H7 (cell line): ENCODE data around the gene GLUL. TPM values are rescaled to one million over a fixed set of nuclear protein-coding genes. Genes with fewer than 3 reads are reported as not detected.
A peak's percentile ranks its signal among the peaks of the same experiment; 100 is the strongest.

ENCODE experiments used
- DNase-seq: peaks from one replicate; pipeline ENCODE4 v3.0.0; 2012
- H3K27me3 ChIP-seq: 2 replicates; pipeline ENCODE4 v1.6.0; 2011; ENCODE audit warnings: mild to moderate bottlenecking, low read length; ENCODE audit not compliant: control insufficient read depth, insufficient read depth
- H3K36me3 ChIP-seq: replicated peaks from 2 replicates; pipeline ENCODE4 v1.5.1; 2011; ENCODE audit warnings: low read length; ENCODE audit not compliant: control insufficient read depth, insufficient read depth
- H3K4me3 ChIP-seq: 2 replicates; pipeline ENCODE4 v1.5.1; 2011; ENCODE audit warnings: low read depth, mild to moderate bottlenecking, control low read depth, low read length, moderate library complexity; ENCODE audit not compliant: insufficient read depth
- total RNA-seq: library from RNA; depleted of rRNA; stranded (reverse); fragments of >200 nt; shearing (Covaris generic); gene quantifications from 2 replicates; pipeline ENCODE4 v1.2.3, GENCODE V29; 2014; rRNA removed

Gene GLUL
- 381 and 422 TPM in 2 replicates for total RNA-seq

DNA sequence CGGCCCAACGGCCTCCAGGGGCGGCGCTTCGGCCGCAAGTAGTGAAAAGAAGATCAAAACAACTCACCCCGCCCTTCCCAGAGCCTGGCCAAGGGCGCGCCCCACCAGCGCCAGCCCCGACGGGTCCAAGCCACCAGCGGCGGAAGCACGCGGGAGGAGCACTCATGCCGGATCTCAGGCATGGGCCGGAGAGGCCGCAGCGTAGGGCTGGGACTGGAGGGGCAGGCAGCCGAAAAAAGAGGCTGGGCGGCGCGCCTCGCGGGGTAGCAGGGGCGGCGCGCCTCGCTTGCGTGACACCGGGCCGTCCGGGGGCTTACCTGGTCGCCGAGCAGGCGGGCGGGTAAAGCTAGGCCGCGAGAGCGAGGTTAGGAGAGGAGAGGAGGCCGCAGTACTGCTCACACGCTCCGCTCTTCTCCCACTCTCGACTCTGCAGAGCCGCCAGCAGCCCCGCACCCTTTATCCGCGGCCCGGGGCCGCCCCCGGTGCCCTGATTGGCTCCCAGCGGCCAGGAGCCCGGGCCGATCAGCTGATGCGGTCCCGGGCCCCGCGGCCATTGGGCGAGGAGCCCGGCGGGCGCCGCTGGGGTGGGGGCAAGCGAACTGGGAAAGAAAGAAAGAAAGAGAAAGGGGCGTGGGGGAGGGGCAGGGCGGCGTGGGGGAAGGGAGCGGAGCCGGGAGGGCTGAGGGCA is at the start of gene GLUL:
TSS of gene GLUL (minus strand) at position 429 of the 688 bp plus-strand sequence. CDS start 3,053 bp downstream, outside the sequence.
- H3K36me3 ChIP-seq = peaks cover 22% of the 10 kb centered on the region
- peak within 1 kb of the TSS; percentile 97 for H3K4me3 ChIP-seq
- peak; percentile 99 for DNase-seq
- no peaks in the 10 kb centered on the region for H3K27me3 ChIP-seq

DNA sequence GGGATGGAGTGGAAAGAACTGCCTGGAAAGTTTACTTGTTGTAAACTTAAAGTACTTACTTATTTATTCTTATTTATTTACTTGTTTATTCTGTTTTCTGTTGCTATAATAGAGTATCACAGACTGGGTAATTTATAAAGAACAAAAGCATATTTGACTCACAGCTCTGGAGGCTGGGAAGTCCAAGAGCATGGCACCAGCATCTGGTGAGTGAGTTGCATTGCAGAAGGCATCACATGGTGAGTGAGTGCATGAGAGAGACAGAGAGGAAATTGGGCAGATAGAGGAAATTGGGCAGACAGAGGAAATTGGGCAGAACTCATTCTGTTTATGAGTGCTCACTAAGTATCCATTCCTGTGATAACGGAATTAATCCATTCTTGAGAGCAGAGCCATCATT is 46.7 kb upstream of the GLUL start:
- H3K4me3 ChIP-seq = no peak overlapping the region
- no peaks in the 10 kb centered on the region for H3K36me3 ChIP-seq
- no peaks in the 10 kb centered on the region for H3K27me3 ChIP-seq
- no peak for DNase-seq

DNA sequence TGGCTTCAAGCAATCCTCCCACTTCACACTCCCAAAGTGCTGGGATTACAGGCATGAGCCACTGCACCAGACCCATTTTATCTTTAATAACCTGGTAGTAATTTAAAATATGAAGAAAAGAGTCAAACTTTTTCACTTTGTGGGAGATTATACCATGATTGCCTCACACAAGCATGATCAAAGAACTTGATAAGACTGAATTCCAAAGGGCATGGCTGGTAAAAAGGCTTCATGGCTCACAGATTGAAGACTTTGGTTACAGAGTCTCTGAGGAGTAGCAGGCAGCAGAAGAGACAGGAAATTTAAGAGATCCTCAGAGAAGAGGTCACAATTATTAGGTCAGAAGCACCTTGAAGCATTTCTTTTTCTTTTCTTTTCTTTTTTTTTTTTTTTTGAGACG is 42.0 kb upstream of the GLUL start:
- H3K27me3 ChIP-seq = no peaks in the 10 kb centered on the region
- no peaks in the 10 kb centered on the region for H3K36me3 ChIP-seq
- H3K4me3 ChIP-seq = no peak overlapping the region
- no peak for DNase-seq

DNA sequence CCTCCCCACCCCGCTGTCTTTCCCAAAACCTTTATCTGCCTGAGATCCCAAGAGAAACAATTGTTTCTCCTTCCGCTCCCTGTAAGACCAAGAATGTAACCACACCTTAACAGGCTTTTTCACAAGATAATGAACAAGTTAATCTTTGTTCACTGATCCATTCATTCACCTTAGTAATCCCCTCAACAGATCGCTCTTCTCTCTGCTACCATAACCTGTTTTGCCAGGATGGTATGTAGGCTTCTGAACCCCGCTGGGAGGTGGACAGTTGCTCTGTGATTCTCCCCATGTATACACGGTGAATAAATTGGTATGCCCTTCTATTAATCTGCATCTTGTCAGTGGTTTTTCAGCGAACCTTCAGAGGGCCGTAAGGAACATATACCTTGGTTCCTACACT is 39.7 kb upstream of the GLUL start:
- no peak for DNase-seq
- Histone ChIP-seq H3K4me3 (no peak overlapping the region), H3K27me3 (no peaks in the 10 kb centered on the region), H3K36me3 (no peaks in the 10 kb centered on the region)

DNA sequence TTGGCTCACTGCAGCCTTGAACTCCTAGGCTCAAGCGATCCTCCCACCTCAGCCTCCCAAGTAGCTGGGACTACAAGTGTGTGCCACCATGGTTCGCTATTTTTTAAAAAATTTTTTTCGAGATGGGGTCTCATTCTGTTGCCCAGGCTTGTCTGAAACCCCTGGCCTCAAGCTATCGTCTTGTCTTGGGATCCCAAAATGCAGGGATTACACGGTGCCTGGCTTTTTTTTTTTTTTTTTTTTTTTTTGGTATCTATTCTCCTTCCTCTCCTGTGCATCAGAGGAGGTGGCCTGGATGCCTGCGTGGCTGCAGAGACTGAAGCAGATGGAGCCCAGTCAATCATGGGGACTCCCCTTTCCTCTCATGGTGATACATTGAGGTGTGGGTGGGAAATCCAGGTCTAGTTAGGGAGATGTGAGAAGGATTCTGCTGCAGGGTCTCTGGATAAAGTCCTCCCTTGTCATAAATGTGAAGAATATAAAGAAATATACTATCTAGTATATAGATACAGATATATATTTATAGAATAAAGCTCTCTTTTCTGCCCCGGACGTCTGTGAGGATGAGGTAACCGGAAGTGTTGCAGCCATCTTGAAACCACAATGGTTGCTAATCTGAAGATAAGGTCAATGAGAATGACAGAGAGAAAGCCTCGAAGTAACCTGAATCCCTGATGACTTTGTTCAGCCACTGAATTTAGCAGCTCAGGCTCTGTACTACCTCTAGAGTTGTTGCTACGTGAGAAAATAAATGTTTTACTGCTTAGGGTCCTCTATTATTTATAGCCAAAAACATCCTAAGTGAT is 38.9 kb upstream of the GLUL start:
- no peaks in the 10 kb centered on the region for H3K27me3 ChIP-seq
- H3K4me3 ChIP-seq = no peak overlapping the region
- H3K36me3 ChIP-seq = no peaks in the 10 kb centered on the region
- no peak for DNase-seq

DNA sequence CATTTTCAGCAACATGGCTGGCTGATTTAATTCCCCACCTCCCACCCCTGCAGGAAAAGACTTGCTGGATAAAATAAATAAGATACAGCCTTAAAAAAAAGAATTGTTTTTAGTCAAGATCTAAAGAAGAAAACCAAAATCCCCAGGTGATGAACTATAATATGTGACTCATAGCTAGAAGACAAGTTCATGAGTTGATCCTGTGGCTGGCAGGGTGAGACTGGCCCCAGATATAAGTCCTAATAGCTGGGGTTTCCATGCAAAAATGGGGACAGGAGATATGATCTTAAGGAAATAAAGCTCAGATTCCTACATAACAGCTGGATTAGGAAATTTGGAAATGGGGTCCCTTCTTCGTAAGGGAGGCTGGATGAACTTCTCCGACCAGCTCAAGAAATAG is 36.5 kb upstream of the GLUL start:
- no peak for DNase-seq
- no peaks in the 10 kb centered on the region for H3K27me3 ChIP-seq
- no peak overlapping the region for H3K4me3 ChIP-seq
- H3K36me3 ChIP-seq = no peaks in the 10 kb centered on the region

DNA sequence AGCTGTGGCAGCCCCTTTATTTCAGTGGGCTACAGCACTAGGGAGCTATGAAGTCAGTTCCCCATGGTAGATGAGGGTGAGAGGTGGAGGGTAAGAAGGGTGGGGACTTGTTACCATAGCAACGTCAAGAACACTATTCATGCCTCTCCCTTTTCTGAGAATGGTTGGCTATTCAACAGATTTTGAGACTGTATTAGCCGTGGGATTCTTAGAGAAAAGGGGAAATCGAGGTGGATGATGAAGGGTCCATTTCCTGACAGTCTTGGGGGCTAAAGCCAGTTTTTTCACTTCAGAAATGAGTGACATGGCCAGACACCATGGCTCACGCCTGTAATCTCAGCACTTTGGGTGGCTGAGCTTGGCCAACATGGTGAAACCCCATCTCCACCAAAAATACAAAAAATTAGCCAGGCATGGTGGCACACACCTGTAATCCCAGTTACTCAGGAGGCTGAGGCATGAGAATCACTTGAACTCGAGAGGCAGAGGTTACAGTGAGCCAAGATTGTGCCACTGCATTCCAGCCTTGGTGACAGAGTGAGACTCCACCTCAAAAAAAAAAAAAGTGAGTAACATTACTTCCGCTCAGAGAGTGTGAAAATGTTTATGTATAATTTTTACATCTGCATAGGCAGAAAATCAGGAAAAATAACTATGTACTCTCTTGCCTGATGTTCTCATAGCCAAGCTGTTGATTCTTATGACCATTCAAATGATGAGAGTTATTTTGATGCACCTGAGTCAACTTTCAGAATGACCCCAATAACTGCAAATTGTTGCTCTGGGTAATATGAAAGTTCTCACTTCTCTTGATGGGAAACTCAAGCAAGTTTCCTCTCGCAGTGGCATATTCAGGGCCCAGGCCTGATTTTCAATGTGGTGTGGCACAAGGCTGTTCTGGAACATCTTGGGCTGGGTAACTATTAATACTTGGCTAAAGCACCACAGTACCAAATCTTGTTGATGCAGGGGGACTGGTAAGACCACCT is 35.1 kb upstream of the GLUL start:
- no peak overlapping the region for H3K4me3 ChIP-seq
- H3K36me3 ChIP-seq = no peaks in the 10 kb centered on the region
- no peak for DNase-seq
- no peaks in the 10 kb centered on the region for H3K27me3 ChIP-seq

DNA sequence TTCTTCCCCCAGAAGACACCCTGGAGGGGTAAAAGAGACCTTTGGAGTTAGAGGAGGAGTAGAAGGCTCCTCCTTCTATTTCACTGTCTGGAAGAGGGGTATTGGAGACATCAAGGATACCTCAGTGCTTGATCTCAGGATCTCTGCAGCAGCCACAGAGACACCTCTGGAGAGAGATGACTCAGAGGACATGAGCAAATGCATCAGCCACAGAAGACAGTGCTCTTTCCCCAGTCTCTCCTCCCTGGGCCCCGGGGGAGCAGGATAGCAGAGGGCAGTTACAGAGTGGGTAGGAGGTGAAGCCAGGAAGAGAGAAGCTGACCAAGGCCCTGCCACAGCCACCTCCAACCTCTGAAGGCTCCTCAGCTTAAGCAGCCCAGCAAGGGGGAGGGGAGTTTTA is 24.2 kb upstream of the GLUL start:
- DNase-seq = no peak
- Histone ChIP-seq H3K27me3 (no peaks in the 10 kb centered on the region), H3K36me3 (no peaks in the 10 kb centered on the region), H3K4me3 (no peak overlapping the region)

DNA sequence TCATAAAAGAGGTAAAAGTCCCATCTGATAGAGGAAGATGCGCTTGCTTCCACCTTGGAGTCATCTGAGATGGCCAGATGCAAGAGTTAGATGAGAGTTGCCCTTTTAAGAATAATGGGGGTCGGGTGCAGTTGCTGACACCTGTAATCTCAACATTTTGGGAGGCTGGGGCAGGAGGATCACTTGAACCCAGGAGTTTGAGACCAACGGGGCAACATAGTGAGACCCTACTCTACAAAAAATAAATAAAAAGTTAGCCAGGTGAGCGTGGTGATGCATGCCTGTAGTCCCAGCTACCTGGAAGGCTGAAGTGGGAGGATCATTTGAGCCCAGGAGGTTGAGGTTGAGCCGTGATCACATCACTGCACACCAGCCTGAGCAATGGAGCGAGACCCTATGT is 22.4 kb upstream of the GLUL start:
- Histone ChIP-seq H3K36me3 (no peaks in the 10 kb centered on the region), H3K27me3 (no peaks in the 10 kb centered on the region), H3K4me3 (no peak overlapping the region)
- no peak for DNase-seq

DNA sequence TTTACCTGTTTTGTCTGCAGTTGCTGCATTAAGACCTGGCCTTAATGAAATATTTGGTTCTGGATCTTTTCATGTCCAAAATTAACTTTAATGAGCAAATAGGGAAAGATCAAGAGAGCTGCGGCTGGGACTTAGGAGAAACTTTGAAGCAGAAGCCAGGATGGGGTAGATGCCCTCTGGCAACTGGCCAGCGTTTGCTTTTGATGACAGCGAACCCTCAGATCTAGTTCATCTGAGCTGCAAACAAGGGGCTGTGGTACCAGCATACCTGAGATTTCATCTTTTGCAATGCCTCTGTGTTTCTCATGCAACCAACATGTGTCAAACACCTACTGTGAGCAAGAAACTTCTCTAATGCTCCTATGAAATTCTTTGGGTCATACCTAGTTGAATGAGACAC is 21.9 kb upstream of the GLUL start:
- DNase-seq = no peak
- no peak overlapping the region for H3K4me3 ChIP-seq
- no peaks in the 10 kb centered on the region for H3K36me3 ChIP-seq
- no peaks in the 10 kb centered on the region for H3K27me3 ChIP-seq

DNA sequence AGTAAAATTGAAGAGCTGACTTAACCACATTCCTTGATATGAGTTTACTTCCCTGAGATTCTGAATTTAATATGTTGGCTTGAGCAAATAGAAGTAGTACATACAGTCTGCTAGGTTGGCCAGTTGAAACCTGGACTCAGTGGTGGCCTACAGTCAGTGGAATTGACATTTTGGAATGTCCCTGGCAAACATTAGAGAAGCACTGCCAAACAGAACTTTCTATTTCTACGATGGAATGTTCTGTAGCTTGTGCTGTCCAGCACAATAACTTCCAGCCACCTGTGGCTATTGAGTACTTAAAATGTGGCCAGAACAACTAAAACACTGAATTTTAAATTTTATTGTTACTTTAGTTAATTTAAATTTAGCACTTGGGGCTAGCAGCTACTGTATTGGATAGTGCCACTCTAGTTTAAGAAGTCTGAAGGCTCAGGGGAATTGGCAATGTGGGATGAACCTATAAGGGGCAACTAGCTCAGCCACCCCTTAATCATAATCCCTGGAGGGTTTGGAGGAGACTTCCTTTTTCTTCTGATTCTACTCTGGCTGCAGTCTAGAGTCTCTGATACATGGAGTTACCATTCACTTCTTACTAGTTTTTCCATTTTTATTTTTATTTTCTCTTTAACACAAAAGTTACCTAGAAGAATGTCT is 19.2 kb upstream of the GLUL start:
- no peaks in the 10 kb centered on the region for H3K36me3 ChIP-seq
- no peak for DNase-seq
- no peak overlapping the region for H3K4me3 ChIP-seq
- no peaks in the 10 kb centered on the region for H3K27me3 ChIP-seq

DNA sequence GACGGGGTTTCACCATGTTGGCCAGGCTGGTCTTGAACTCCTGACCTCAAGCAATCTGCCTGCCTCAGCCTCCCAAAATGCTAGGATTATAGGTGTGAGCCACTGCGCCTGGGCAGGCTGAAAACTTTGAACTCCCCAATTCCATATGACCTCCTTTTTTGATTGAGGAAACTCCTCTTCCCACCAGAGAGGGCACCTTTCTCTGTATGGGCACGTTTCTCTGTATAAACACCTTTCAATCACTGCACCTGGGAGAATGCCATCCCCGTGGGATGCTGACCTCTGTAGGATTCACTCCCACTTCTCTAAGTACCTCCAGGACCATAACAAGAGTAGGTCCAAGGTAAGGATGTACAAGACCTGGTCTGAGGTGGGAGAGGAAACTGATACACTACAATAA is 18.5 kb upstream of the GLUL start:
- Histone ChIP-seq H3K36me3 (no peaks in the 10 kb centered on the region), H3K4me3 (no peak overlapping the region), H3K27me3 (no peaks in the 10 kb centered on the region)
- DNase-seq = no peak

DNA sequence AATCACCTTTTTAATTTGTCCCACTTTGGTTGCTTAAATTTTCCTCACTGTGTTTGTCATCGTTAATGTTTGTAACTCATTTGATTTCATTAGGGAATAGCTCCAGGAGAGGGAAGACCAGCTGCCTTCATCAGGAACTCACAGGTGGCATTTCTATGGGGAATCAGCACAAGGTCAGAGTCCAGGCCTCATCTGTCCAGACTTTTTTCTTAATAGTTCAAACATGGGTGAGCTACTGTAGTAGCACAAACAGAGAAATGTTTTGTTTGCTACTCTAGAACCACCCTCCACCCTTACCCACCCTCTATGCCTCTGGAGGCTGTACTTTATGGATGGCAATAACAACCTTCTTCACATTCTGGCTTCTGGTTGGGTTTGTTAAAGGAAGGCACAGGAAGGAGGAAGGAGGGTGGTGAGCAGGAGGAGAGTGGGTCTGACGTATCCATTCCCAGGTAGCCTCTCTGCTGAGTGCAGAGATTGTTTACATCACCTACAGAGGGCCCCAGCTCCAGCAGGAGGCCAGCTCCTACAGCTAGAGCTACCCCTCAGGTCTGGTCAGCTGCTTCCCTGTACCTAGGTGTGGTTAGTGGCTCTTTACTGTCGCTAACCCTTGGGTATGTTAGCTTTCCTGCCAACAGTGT is 17.0 kb upstream of the GLUL start:
- H3K4me3 ChIP-seq = no peak overlapping the region
- DNase-seq = no peak
- H3K27me3 ChIP-seq = no peaks in the 10 kb centered on the region

DNA sequence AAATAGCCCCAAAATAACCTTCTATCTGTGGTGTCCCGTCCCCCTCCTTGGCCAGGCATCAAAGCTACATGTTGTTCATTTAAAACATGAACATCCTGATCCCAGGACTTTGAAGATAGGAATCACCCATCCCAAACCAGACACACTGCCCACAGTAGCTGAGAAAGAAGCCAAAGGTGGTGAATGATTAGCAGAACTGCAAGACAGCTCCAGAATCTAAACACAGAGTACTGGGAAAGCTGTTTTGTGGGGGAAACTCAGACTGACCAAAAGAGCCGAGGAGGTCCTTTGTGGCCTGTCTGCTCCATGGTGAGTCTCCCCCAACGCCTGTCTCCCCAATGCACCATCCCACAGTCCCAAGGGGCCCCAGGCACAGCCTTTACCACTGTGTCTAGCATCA is 16.1 kb upstream of the GLUL start:
- Histone ChIP-seq H3K4me3 (no peak overlapping the region), H3K27me3 (no peaks in the 10 kb centered on the region)
- no peak for DNase-seq

More for the DNA sequence above, 17.0 kb upstream of the GLUL start:
- H3K36me3 ChIP-seq = no peaks in the 10 kb centered on the region

More for the DNA sequence above, 16.1 kb upstream of the GLUL start:
- no peaks in the 10 kb centered on the region for H3K36me3 ChIP-seq
